Pancreas (tissue), 10 donors: Measurements from ENCODE around the gene PPAN. TPM values are rescaled to one million over a fixed set of nuclear protein-coding genes. Genes with fewer than 3 reads are reported as not detected.

Experiments
- ATAC-seq, 4 donors: fragments of 200-7000 bp; cut with Tn5 transposase; one replicate each; pipeline versions ENCODE4 v1.8.0 to v1.9.1; 2020; ENCODE audit warnings: mild to moderate bottlenecking in 4 of 4, moderate library complexity in 4 of 4
- DNase-seq, 6 donors: peaks; one replicate each; pipeline ENCODE4 v3.0.0-alpha.2; 2020
- FAIRE-seq: peaks from 2 replicates; lab custom pipeline; 2012; peaks lifted over from hg19 to GRCh38; lab: Jason Lieb, UNC
- H3K27ac ChIP-seq, 4 donors: fragments of 200-600 bp; sonication (generic); 1 replicate in 3 of 4; 2 replicates in 1 of 4; pipeline versions ENCODE4 v1.5.0 to v1.8.0; 2020
- H3K27me3 ChIP-seq, 4 donors: fragments of 200-600 bp; one replicate each; pipeline ENCODE4 v1.8.0; 2021
- H3K36me3 ChIP-seq, 3 donors: fragments of 200-600 bp; sonication (generic) in 1 of 3; one replicate each; pipeline versions ENCODE4 v1.5.0 to v1.8.0; 2020 to 2021
- H3K4me1 ChIP-seq, 3 donors: fragments of 200-600 bp; one replicate each; pipeline ENCODE4 v1.8.0; 2021
- H3K4me3 ChIP-seq, 4 donors: fragments of 200-600 bp; sonication (generic) in 2 of 4; one replicate each; pipeline versions ENCODE4 v1.5.0 to v1.8.0; 2020 to 2021
- H3K9me3 ChIP-seq, 4 donors: fragments of 200-600 bp; one replicate each; pipeline ENCODE4 v1.8.0; 2021
- WGBS, 2 donors: extraction: QIAGEN DNeasy Blood & Tissue Kit; methylation state at CpG; one replicate each; pipeline ENCODE4 v1.1.7; 2013; 5-methylcytosine and 5-hydroxymethylcytosine counted together
- intact Hi-C, 3 donors: fragments of 100-400 bp; cut with DNase I; formaldehyde crosslinking; loops; one replicate each; pipeline versions ENCODE4 v1.11.1 to v1.14.2; 2022
- polyA plus RNA-seq, 2 donors: library from polyadenylated mRNA; stranded (reverse); fragments of 200-250 nt; gene quantifications; one replicate each; pipeline ENCODE4 v1.2.3, GENCODE V29; 2013
- total RNA-seq, 6 donors: library from RNA; stranded (reverse); fragmentation: NEBNext Ultra II Directional in 4 of 6; extraction: Animal tissue kit (Norgen Biotek cat#: 25700) in 4 of 6; gene quantifications; one replicate each; pipeline versions ENCODE4 v1.2.1 to v1.2.4, GENCODE V29; 2021 to 2023
- TF ChIP-seq, protein P1 (sequence below), 4 donors: fragments of 200-600 bp; sonication (generic) in 3 of 4; IDR thresholded peaks; one replicate each; pipeline versions ENCODE4 v1.5.0 to v1.8.0; 2021; ENCODE audit warnings: antibody characterized with exemption in 4 of 4
- donor health status: healthy with polysubstance abuse.
- donor health status: DM: no; HTN: no; CAD: no; lungs with moderate emphysema.
- donor health status: DM: no; HTN: no; CAD: no.
- donor health status: control.
- donor health status: control.
- donor health status: Bipolar disorder and iron deficiency.
- donor health status: DM: yes; HTN: yes; CAD: no.
- donor health status: DM: no; HTN: no; CAD: no.
- donor health status: DM: no; HTN: no; CAD: no.
- donor health status: DM: yes; HTN: yes; CAD: no.

PPAN gene
- total and polyA plus RNA-seq, 8 donors = 9.3 to 67.9 (median 19.4) TPM

DNA sequence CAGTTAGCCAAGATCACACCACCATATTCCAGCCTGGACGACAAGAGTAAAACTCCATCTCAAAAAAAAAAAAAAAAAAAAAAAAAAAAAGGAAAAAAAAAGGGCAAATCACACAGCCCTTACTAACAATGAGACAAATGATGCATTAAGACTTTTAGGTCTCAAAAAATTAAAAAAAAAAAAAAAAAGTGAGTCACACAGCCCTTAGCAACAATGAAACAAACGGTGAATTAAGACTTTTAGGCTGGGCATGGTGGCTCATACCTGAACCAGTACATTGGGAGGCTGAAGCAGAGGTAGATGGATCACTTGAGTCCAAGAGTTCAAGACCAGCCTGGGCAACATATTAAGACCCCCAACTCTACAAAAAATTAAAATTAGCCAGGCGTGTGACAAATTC is 45.9 kb downstream of the PPAN start:
- H3K27ac ChIP-seq = no peak overlapping the region
- no peaks in the 10 kb centered on the region for H3K4me1 ChIP-seq
- ATAC-seq (no peak), FAIRE-seq (no peak), DNase-seq (no peak)
- intact Hi-C loops = no loop called here
- H3K36me3 ChIP-seq = peaks cover 0 to 45% (median 10%) of the 10 kb centered on the region in 3 donors
- no peaks in the 10 kb centered on the region for H3K9me3 ChIP-seq
- 96 to 100% methylated on average over 3 of the region's 3 CpGs for WGBS, 2 donors
- TF ChIP-seq, protein P1, sequence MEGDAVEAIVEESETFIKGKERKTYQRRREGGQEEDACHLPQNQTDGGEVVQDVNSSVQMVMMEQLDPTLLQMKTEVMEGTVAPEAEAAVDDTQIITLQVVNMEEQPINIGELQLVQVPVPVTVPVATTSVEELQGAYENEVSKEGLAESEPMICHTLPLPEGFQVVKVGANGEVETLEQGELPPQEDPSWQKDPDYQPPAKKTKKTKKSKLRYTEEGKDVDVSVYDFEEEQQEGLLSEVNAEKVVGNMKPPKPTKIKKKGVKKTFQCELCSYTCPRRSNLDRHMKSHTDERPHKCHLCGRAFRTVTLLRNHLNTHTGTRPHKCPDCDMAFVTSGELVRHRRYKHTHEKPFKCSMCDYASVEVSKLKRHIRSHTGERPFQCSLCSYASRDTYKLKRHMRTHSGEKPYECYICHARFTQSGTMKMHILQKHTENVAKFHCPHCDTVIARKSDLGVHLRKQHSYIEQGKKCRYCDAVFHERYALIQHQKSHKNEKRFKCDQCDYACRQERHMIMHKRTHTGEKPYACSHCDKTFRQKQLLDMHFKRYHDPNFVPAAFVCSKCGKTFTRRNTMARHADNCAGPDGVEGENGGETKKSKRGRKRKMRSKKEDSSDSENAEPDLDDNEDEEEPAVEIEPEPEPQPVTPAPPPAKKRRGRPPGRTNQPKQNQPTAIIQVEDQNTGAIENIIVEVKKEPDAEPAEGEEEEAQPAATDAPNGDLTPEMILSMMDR (IDR thresholded peaks at IDR 0.05) = no peak
- no peaks in the 10 kb centered on the region for H3K27me3 ChIP-seq
- H3K4me3 ChIP-seq = no peak overlapping the region

DNA sequence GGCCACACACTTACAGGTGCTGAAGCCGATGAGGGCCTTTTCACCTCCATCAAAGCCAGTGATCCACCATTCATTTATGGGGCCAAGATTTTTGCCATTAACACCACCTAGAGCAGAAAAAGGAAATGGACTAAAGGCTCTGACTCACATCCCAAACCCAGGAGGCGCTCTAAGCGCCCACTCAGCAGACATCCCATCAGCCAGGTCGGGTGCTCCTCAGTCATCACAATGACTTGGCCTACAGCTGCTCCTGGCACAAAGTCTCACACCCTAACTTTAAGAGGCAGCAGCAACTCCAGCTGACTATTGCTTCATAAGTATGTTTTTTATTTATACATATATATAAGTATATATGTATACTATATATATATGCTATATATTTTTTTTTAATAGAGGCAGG is 49.7 kb downstream of the PPAN start:
- intact Hi-C loops = no loop called here
- ATAC-seq (no peak), DNase-seq (no peak), FAIRE-seq (no peak)
- Histone ChIP-seq H3K27me3 (no peaks in the 10 kb centered on the region), H3K9me3 (no peaks in the 10 kb centered on the region), H3K27ac (no peak overlapping the region), H3K4me3 (no peak overlapping the region), H3K36me3 (peaks cover 5 to 51% (median 22%) of the 10 kb centered on the region in 3 donors), H3K4me1 (no peaks in the 10 kb centered on the region)
- TF ChIP-seq, protein P1 (IDR thresholded peaks at IDR 0.05) = no peak
- whole genome bisulfite sequencing, 2 donors = 92% methylated on average over 4 of the region's 4 CpGs

DNA sequence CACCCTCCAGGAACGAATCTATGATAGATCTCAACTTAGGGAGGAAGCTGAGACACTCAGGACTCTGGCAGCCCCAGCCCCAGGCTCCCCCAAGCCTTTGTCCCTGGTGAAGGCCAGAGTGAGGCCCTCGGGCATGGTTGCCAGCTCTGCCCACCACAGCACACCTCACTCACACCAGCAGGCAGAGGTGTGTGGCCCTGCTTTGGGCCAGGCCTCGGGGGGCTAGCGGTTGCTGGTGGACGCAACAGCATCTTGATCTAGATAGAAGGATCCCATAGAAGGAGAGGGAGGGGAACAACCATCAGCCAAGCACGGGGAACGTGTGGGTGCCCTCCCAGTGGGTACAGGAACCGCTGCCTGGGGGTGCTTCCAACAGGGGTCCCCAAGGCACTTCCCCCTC is 51.9 kb downstream of the PPAN start:
- FAIRE-seq = no peak
- intact Hi-C loops = no loop called here
- WGBS, 2 donors = 86 to 92% methylated on average over 8 of the region's 8 CpGs
- Histone ChIP-seq H3K27ac (no peak overlapping the region), H3K9me3 (no peaks in the 10 kb centered on the region), H3K4me1 (no peaks in the 10 kb centered on the region), H3K36me3 (peaks cover 5 to 47% (median 20%) of the 10 kb centered on the region in 3 donors), H3K27me3 (no peaks in the 10 kb centered on the region), H3K4me3 (no peak overlapping the region)
- no peak for DNase-seq
- TF ChIP-seq, protein P1 (IDR thresholded peaks at IDR 0.05) = no peak
- ATAC-seq = no peak

DNA sequence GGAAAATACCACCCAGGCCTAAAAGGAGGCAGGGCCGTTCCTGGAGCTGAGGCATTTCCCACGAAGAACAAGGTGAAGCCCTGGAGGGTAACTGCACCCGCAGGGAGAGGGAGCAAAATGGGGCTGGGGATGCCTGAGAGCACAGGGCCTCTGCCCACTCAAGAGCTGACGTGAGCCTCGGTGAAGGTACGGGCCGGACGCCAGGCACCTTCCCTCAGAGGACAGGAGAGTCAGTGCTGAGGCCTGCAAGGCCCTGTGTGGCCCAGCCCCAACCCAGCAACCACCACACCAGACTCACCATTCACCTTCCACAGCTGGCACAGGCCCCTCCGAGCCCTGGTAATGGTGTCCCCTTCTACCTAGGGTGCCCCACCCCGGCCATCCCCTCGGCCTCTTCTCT is 52.3 kb downstream of the PPAN start:
- no peak overlapping the region for H3K27ac ChIP-seq
- WGBS, 2 donors = 94% methylated on average over 11 of the region's 11 CpGs
- TF ChIP-seq, protein P1 (IDR thresholded peaks at IDR 0.05) = no peak
- no peak overlapping the region for H3K4me3 ChIP-seq
- FAIRE-seq (no peak), ATAC-seq (no peak), DNase-seq (no peak)
- intact Hi-C loops = no loop called here
- H3K4me1 ChIP-seq = no peaks in the 10 kb centered on the region
- no peaks in the 10 kb centered on the region for H3K9me3 ChIP-seq
- no peaks in the 10 kb centered on the region for H3K27me3 ChIP-seq
- peaks cover 5 to 44% (median 21%) of the 10 kb centered on the region in 3 donors for H3K36me3 ChIP-seq

DNA sequence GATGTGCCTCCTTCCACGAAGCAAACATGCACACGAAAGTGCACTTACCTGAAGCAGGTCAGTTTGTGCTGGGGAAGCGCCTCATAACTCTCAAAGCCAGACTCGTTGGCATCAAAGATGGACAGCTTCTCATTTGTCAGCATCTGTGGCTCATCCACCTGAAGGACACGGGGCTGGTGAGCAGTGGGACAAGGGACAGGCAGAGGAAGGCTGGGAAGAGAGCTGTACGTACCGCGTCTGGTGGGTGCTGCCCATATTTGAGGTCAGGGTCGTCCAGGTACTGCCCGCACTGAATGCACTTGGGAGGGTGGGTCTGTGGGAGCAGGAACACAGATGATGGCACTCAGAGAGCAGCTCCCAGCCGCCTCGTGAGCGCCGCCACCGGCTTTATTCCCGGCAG is 53.4 kb downstream of the PPAN start:
- DNase-seq (no peak), FAIRE-seq (no peak), ATAC-seq (no peak)
- Histone ChIP-seq H3K9me3 (no peaks in the 10 kb centered on the region), H3K36me3 (peaks cover 5 to 33% (median 17%) of the 10 kb centered on the region in 3 donors), H3K27ac (no peak overlapping the region), H3K4me1 (no peaks in the 10 kb centered on the region), H3K4me3 (no peak overlapping the region), H3K27me3 (no peaks in the 10 kb centered on the region)
- WGBS, 2 donors = 89 to 90% methylated on average over 16 of the region's 16 CpGs
- TF ChIP-seq, protein P1 (IDR thresholded peaks at IDR 0.05) = no peak
- intact Hi-C loops = no loop called here

Other genes starting within 250 kb of the PPAN start
- gene OLFM2, start 169.8 kb upstream of the PPAN start, total RNA-seq = 10 to 100 TPM in 2 of 6 donors, 1 to 10 TPM in 4; 2.4 to 10.6 (median 6.6) TPM
- gene OLFM2, start 169.8 kb upstream of the PPAN start, polyA plus RNA-seq = 10 to 100 TPM; 12.4 to 27.4 TPM
- 1 to 10 TPM; 1.0 to 4.0 (median 2.0) TPM for gene COL5A3, start 95.9 kb upstream of the PPAN start, total RNA-seq
- 1 to 10 TPM; 6.4 to 8.7 TPM for gene COL5A3, start 95.9 kb upstream of the PPAN start, polyA plus RNA-seq
- gene RDH8, start 92.9 kb upstream of the PPAN start, total RNA-seq = not detected
- not detected for gene RDH8, start 92.9 kb upstream of the PPAN start, polyA plus RNA-seq
- 10 to 100 TPM in 5 of 6 donors, 1 to 10 TPM in 1; 7.9 to 19.9 (median 14.5) TPM for gene SHFL, start 20.0 kb upstream of the PPAN start, total RNA-seq
- 10 to 100 TPM; 39.6 to 41.0 TPM for gene SHFL, start 20.0 kb upstream of the PPAN start, polyA plus RNA-seq
- 1 to 10 TPM in 1 of 6 donors, under 1 TPM in 5; 0.12 to 1.1 (median 0.74) TPM for gene ANGPTL6, start 3.7 kb upstream of the PPAN start, total RNA-seq
- 1 to 10 TPM; 1.2 to 1.7 TPM for gene ANGPTL6, start 3.7 kb upstream of the PPAN start, polyA plus RNA-seq
- gene P2RY11, start 5.3 kb downstream of the PPAN start, total RNA-seq = 1 to 10 TPM; 2.5 to 8.5 (median 5.8) TPM
- 10 to 100 TPM; 17.4 TPM for gene P2RY11, start 5.3 kb downstream of the PPAN start, polyA plus RNA-seq
- 100 to 1,000 TPM; 146 to 215 (median 181) TPM for gene EIF3G, start 13.5 kb downstream of the PPAN start, total RNA-seq
- gene EIF3G, start 13.5 kb downstream of the PPAN start, polyA plus RNA-seq = 100 to 1,000 TPM; 169 to 228 TPM
- gene DNMT1, start 88.6 kb downstream of the PPAN start, total RNA-seq = 10 to 100 TPM; 11.4 to 27.5 (median 15.4) TPM
- 10 to 100 TPM; 26.4 to 28.7 TPM for gene DNMT1, start 88.6 kb downstream of the PPAN start, polyA plus RNA-seq
- gene S1PR2, start 125.0 kb downstream of the PPAN start, total RNA-seq = 1 to 10 TPM; 1.9 to 4.8 (median 3.0) TPM
- gene S1PR2, start 125.0 kb downstream of the PPAN start, polyA plus RNA-seq = 1 to 10 TPM; 1.6 to 2.0 TPM
- 10 to 100 TPM in 4 of 6 donors, 1 to 10 TPM in 2; 9.9 to 17.6 (median 14.9) TPM for gene MRPL4, start 145.9 kb downstream of the PPAN start, total RNA-seq
- 10 to 100 TPM; 23.5 to 34.4 TPM for gene MRPL4, start 145.9 kb downstream of the PPAN start, polyA plus RNA-seq
- gene ICAM1, start 164.8 kb downstream of the PPAN start, total RNA-seq = 10 to 100 TPM in 2 of 6 donors, 1 to 10 TPM in 4; 2.2 to 32.4 (median 5.7) TPM
- 10 to 100 TPM in 1 of 2 donors, 1 to 10 TPM in 1; 7.2 to 13.5 TPM for gene ICAM1, start 164.8 kb downstream of the PPAN start, polyA plus RNA-seq
- under 1 TPM in 5 of 6 donors, not detected in 1; 0.13 to 0.56 (median 0.20) TPM for gene ICAM4, start 180.6 kb downstream of the PPAN start, total RNA-seq
- under 1 TPM in 1 of 2 donors, not detected in 1; 0.27 TPM for gene ICAM4, start 180.6 kb downstream of the PPAN start, polyA plus RNA-seq
- gene ICAM5, start 183.6 kb downstream of the PPAN start, total RNA-seq = under 1 TPM in 5 of 6 donors, not detected in 1; 0.08 to 0.22 (median 0.17) TPM
- under 1 TPM; 0.26 to 0.30 TPM for gene ICAM5, start 183.6 kb downstream of the PPAN start, polyA plus RNA-seq
- 1 to 10 TPM in 4 of 6 donors, under 1 TPM in 2; 0.91 to 3.0 (median 1.5) TPM for gene ZGLP1, start 203.5 kb downstream of the PPAN start, total RNA-seq
- gene ZGLP1, start 203.5 kb downstream of the PPAN start, polyA plus RNA-seq = 10 to 100 TPM; 37.6 to 44.0 TPM
- gene FDX2, start 209.7 kb downstream of the PPAN start, total RNA-seq = 10 to 100 TPM in 2 of 6 donors, 1 to 10 TPM in 4; 5.5 to 10.9 (median 8.7) TPM
- gene FDX2, start 209.7 kb downstream of the PPAN start, polyA plus RNA-seq = 10 to 100 TPM; 25.0 to 30.3 TPM
- gene RAVER1, start 227.2 kb downstream of the PPAN start, total RNA-seq = 10 to 100 TPM in 4 of 6 donors, 1 to 10 TPM in 2; 6.0 to 17.3 (median 13.6) TPM
- gene RAVER1, start 227.2 kb downstream of the PPAN start, polyA plus RNA-seq = 1 to 10 TPM; 9.4 TPM
- 10 to 100 TPM in 1 of 6 donors, 1 to 10 TPM in 5; 5.7 to 13.8 (median 7.1) TPM for gene ICAM3, start 233.3 kb downstream of the PPAN start, total RNA-seq
- 1 to 10 TPM; 5.2 TPM for gene ICAM3, start 233.3 kb downstream of the PPAN start, polyA plus RNA-seq